Neural progenitor cell (in vitro differentiated cells): ENCODE results near the gene HELB. TPM values are rescaled to one million over a fixed set of nuclear protein-coding genes. Genes with fewer than 3 reads are reported as not detected.
A peak's percentile ranks its signal among the peaks of the same experiment; 100 is the strongest.
"Not testable (repeated sequence)": the region's sequence is repeated elsewhere in the genome, so short reads cannot be mapped to it uniquely, and the experiment has no call there.

Source experiments
- DNase-seq: peaks from one replicate; pipeline ENCODE4 v3.0.0-alpha.2; 2016; ENCODE audit warnings: low spot score
- H2AFZ ChIP-seq: fragments of 200-600 bp; sonication (generic); replicated peaks from 2 replicates; pipeline ENCODE4 v1.6.1; 2016; ENCODE audit warnings: antibody characterized with exemption
- H3F3A ChIP-seq: fragments of 200-600 bp; sonication (generic); 2 replicates; pipeline ENCODE4 v1.6.1; 2016; ENCODE audit warnings: antibody characterized with exemption, low read depth
- H3K27ac ChIP-seq: fragments of 200-600 bp; sonication (generic); 2 replicates; pipeline ENCODE4 v1.5.1; 2016; ENCODE audit warnings: mild to moderate bottlenecking
- H3K27me3 ChIP-seq: fragments of 200-600 bp; sonication (generic); 2 replicates; pipeline ENCODE4 v1.6.1; 2016; ENCODE audit warnings: mild to moderate bottlenecking, moderate library complexity
- H3K36me3 ChIP-seq: fragments of 200-600 bp; sonication (generic); 2 replicates; pipeline ENCODE4 v1.5.1; 2016
- H3K4me1 ChIP-seq: fragments of 200-600 bp; sonication (generic); 2 replicates; pipeline ENCODE4 v1.6.1; 2016; ENCODE audit warnings: mixed run types
- H3K4me2 ChIP-seq: fragments of 200-600 bp; sonication (generic); 2 replicates; pipeline ENCODE4 v1.6.1; 2016
- H3K4me3 ChIP-seq: fragments of 200-600 bp; sonication (generic); 2 replicates; pipeline ENCODE4 v1.5.1; 2016
- H3K79me2 ChIP-seq: fragments of 200-600 bp; sonication (generic); 2 replicates; pipeline ENCODE4 v1.6.1; 2016; ENCODE audit warnings: low read depth
- H3K9ac ChIP-seq: fragments of 200-600 bp; sonication (generic); 2 replicates; pipeline ENCODE4 v1.6.1; 2016
- H3K9me3 ChIP-seq: fragments of 200-600 bp; sonication (generic); 2 replicates; pipeline ENCODE4 v1.5.1; 2016; ENCODE audit warnings: low read depth
- H4K20me1 ChIP-seq: fragments of 200-600 bp; sonication (generic); 2 replicates; pipeline ENCODE4 v1.6.1; 2016; ENCODE audit warnings: low read depth
- H3K27ac Mint-ChIP-seq: 3 replicates; pipeline ENCODE4 v1.8.0; 2021; ENCODE audit warnings: mixed read lengths
- H3K27me3 Mint-ChIP-seq: 2 replicates; pipeline ENCODE4 v1.8.0; 2022; ENCODE audit warnings: low read depth, mild to moderate bottlenecking, inconsistent platforms, moderate library complexity, mixed read lengths; ENCODE audit not compliant: insufficient read depth
- H3K36me3 Mint-ChIP-seq: 3 replicates; pipeline ENCODE4 v1.8.0; 2021; ENCODE audit warnings: mixed read lengths
- H3K4me1 Mint-ChIP-seq: 3 replicates; pipeline ENCODE4 v1.8.0; 2021; ENCODE audit warnings: mixed read lengths
- H3K4me3 Mint-ChIP-seq: 3 replicates; pipeline ENCODE4 v1.8.0; 2021; ENCODE audit warnings: mild to moderate bottlenecking, moderate library complexity, mixed read lengths
- H3K9me3 Mint-ChIP-seq: 3 replicates; pipeline ENCODE4 v1.8.0; 2020; ENCODE audit warnings: mixed read lengths
- CTCF ChIP-seq: fragments of 200-600 bp; sonication (generic); IDR thresholded peaks from 2 replicates; pipeline ENCODE4 v1.5.1; 2017; ENCODE audit warnings: antibody characterized with exemption, mild to moderate bottlenecking
- EZH2 ChIP-seq: fragments of 200-600 bp; sonication (generic); IDR thresholded peaks from 2 replicates; pipeline ENCODE4 v1.6.1; 2017; ENCODE audit warnings: antibody characterized with exemption, mild to moderate bottlenecking, moderate library complexity
- EZH2phosphoT487 ChIP-seq: fragments of 200-600 bp; sonication (generic); IDR thresholded peaks from 2 replicates; pipeline ENCODE4 v1.6.1; 2017; ENCODE audit warnings: antibody characterized with exemption
- total RNA-seq: library from RNA; depleted of rRNA; stranded (reverse); fragments of >200 nt; gene quantifications from 2 replicates; pipeline ENCODE4 v1.2.3, GENCODE V29; 2015; ENCODE audit warnings: low replicate concordance

Gene HELB
- total RNA-seq, 1 donor from 2014 or later, result 10.7 TPM

DNA sequence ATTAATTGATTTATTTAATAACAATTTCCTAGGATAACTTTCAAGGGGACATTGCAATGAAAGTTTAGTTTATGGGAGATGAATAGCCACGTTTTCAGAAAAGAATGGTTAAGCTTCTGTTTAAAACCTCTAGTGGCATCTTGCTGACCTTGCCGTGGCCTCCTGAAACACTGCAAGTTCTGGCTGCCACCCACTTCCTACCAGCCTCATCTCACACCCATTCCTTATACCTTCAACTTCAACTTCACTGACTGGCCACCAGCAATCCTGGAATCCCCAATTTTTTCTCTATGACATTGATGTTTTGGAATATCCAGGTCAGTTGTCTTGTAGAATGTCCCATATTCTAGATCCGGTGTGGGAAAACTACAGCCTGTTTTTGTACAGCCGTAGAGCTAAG lies 5.2 kb upstream of the HELB start:
- Histone ChIP-seq H3K9ac (no peak overlapping the region), H3K79me2 (no peaks in the 10 kb centered on the region), H3K36me3 (no peaks in the 10 kb centered on the region), H4K20me1 (no peaks in the 10 kb centered on the region), H3K4me1 (no peaks in the 10 kb centered on the region), H3K27ac (no peak overlapping the region), H2AFZ (no peak overlapping the region), H3K9me3 (no peaks in the 10 kb centered on the region), H3K4me3 (no peak overlapping the region), H3K4me2 (no peak overlapping the region), H3F3A (no peaks in the 10 kb centered on the region), H3K27me3 (peaks cover 25% of the 10 kb centered on the region)
- no peak overlapping the region for H3K4me3 Mint-ChIP-seq
- DNase-seq, result no peak
- peaks cover 4% of the 10 kb centered on the region for H3K27me3 Mint-ChIP-seq
- peaks cover 2% of the 10 kb centered on the region for H3K4me1 Mint-ChIP-seq
- TF ChIP-seq EZH2 (no peak), CTCF (no peak), EZH2phosphoT487 (no peak)
- no peaks in the 10 kb centered on the region for H3K9me3 Mint-ChIP-seq
- H3K27ac Mint-ChIP-seq, result no peak overlapping the region
- H3K36me3 Mint-ChIP-seq, result no peaks in the 10 kb centered on the region

GRCh38 chr12:66297923-66298322 lies 4.4 kb upstream of the HELB start:
- Mint-ChIP-seq H3K4me1 (peaks cover 4% of the 10 kb centered on the region), H3K9me3 (no peaks in the 10 kb centered on the region)

DNA sequence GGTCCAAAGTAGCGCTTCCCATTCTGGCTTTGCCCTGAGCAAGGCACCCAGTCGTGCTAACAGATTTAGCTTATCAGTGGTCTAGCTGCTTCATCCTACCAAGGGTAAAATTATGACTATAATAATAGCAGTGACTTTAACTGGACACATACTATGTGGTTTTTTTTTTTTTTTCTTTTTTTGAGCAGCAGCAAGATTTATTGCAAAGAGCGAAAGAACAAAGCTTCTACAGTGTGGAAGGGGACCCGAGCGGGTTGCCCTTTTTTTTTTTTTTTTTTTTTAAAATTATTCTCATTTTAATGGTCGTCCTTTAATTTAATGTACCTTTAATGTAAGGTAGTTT lies 505 bp downstream of the HELB start:
- H3K4me1 Mint-ChIP-seq, result peaks cover 15% of the 10 kb centered on the region
- Histone ChIP-seq H3K36me3 (no peaks in the 10 kb centered on the region), H3K9me3 (no peaks in the 10 kb centered on the region), H3K4me3 (peak overlapping the region; percentile 64), H3F3A (no peaks in the 10 kb centered on the region), H4K20me1 (no peaks in the 10 kb centered on the region), H3K27me3 (peaks cover 25% of the 10 kb centered on the region), H3K9ac (no peak overlapping the region), H3K4me2 (peak overlapping the region; percentile 82), H2AFZ (peak overlapping the region; percentile 87), H3K79me2 (no peaks in the 10 kb centered on the region), H3K4me1 (no peaks in the 10 kb centered on the region), H3K27ac (no peak overlapping the region)
- H3K27ac Mint-ChIP-seq, result peak overlapping the region; percentile 58
- H3K9me3 Mint-ChIP-seq, result no peaks in the 10 kb centered on the region
- peak overlapping the region; percentile 98 for H3K4me3 Mint-ChIP-seq
- DNase-seq, result no peak
- H3K36me3 Mint-ChIP-seq, result no peaks in the 10 kb centered on the region
- TF ChIP-seq EZH2, result no peak
- no peak for TF ChIP-seq EZH2phosphoT487
- no peak for TF ChIP-seq CTCF
- H3K27me3 Mint-ChIP-seq, result peaks cover 4% of the 10 kb centered on the region

More at GRCh38 chr12:66297923-66298322, 4.4 kb upstream of the HELB start:
- Histone ChIP-seq H3K4me3 (no peak overlapping the region), H3K9ac (no peak overlapping the region), H3K27me3 (peaks cover 25% of the 10 kb centered on the region), H3K4me1 (no peaks in the 10 kb centered on the region), H2AFZ (no peak overlapping the region), H3F3A (no peaks in the 10 kb centered on the region), H4K20me1 (no peaks in the 10 kb centered on the region), H3K27ac (no peak overlapping the region), H3K79me2 (no peaks in the 10 kb centered on the region), H3K36me3 (no peaks in the 10 kb centered on the region), H3K4me2 (no peak overlapping the region), H3K9me3 (no peaks in the 10 kb centered on the region)
- Mint-ChIP-seq H3K27me3 (peaks cover 4% of the 10 kb centered on the region), H3K27ac (no peak overlapping the region), H3K4me3 (no peak overlapping the region), H3K36me3 (no peaks in the 10 kb centered on the region)
- TF ChIP-seq EZH2 (no peak), CTCF (no peak), EZH2phosphoT487 (no peak)
- no peak for DNase-seq

- H2AFZ ChIP-seq, H3K79me2 ChIP-seq, H3K27ac ChIP-seq, H3K4me1 ChIP-seq, H3F3A ChIP-seq, H3K9me3 ChIP-seq, H3K27ac Mint-ChIP-seq, H3K27me3 Mint-ChIP-seq, DNase-seq, H3K9ac ChIP-seq, H4K20me1 ChIP-seq, H3K36me3 ChIP-seq, H3K36me3 Mint-ChIP-seq, H3K9me3 Mint-ChIP-seq: not testable (repeated sequence)
- Histone ChIP-seq H3K4me2 (peak overlapping the region; percentile 82), H3K4me3 (peak overlapping the region; percentile 64), H3K27me3 (peaks cover 25% of the 10 kb centered on the region)
- Mint-ChIP-seq H3K4me1 (peaks cover 15% of the 10 kb centered on the region), H3K4me3 (peak overlapping the region; percentile 98)
Observed at GRCh38 chr12:66303316-66303804, 1.1 kb downstream of the HELB start.
